HG03103 (cell line): ENCODE measurements around the gene AGBL5.

ENCODE experiments used
- ATAC-seq: cut with Tn5 transposase; IDR thresholded peaks from one replicate; pipeline ENCODE4 v1.9.1; 2021; ENCODE audit warnings: low read depth; ENCODE audit not compliant: unreplicated experiment

Gene AGBL5, protein sequence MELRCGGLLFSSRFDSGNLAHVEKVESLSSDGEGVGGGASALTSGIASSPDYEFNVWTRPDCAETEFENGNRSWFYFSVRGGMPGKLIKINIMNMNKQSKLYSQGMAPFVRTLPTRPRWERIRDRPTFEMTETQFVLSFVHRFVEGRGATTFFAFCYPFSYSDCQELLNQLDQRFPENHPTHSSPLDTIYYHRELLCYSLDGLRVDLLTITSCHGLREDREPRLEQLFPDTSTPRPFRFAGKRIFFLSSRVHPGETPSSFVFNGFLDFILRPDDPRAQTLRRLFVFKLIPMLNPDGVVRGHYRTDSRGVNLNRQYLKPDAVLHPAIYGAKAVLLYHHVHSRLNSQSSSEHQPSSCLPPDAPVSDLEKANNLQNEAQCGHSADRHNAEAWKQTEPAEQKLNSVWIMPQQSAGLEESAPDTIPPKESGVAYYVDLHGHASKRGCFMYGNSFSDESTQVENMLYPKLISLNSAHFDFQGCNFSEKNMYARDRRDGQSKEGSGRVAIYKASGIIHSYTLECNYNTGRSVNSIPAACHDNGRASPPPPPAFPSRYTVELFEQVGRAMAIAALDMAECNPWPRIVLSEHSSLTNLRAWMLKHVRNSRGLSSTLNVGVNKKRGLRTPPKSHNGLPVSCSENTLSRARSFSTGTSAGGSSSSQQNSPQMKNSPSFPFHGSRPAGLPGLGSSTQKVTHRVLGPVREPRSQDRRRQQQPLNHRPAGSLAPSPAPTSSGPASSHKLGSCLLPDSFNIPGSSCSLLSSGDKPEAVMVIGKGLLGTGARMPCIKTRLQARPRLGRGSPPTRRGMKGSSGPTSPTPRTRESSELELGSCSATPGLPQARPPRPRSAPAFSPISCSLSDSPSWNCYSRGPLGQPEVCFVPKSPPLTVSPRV

DNA sequence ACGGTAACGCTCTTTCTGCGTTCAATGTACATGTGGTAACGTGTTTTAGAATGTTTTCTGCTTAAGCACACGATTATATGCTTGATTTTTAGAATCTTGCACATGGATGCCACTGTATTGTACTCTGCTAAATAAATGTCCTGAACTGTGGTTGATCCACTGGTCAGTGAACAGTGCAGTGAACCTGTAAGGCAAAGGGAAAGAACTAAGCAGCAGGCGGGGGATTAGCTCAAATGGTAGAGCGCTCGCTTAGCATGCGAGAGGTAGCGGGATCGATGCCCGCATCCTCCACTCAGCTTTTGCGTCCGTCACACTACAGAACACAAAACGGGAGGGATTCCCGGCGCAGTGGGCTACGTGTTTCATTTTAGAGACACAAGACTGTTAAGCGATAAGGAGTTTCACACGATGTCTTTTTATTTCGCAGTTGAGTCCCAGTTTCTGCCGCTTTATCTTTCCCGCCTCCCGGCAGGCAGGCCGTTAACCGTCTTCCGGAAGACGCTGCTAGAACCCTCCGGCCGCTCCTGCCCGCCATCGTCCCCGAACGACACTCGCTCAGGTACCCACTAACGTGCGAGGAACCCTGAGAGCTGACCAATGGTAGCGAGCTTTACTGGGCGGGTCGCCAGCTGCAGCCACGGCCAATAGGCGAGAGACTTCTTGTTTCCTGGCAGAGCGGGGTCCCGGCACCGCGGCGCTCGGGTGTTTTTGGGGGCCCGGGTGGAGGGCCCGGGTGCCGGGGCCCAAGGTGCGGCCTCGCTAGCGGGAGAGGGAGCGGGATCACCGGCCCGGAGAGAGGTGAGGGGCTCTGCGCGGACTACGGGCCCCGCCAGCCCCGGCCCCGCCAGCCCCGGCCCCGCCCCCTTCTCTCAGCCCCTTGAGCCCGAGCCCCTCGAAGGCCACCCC lies at the start of gene AGBL5:
TSS of gene AGBL5 (plus strand) at position 673 of the 906 bp plus-strand sequence. CDS start 1,291 bp downstream, outside the sequence.
- peak; percentile 55 for ATAC-seq

DNA sequence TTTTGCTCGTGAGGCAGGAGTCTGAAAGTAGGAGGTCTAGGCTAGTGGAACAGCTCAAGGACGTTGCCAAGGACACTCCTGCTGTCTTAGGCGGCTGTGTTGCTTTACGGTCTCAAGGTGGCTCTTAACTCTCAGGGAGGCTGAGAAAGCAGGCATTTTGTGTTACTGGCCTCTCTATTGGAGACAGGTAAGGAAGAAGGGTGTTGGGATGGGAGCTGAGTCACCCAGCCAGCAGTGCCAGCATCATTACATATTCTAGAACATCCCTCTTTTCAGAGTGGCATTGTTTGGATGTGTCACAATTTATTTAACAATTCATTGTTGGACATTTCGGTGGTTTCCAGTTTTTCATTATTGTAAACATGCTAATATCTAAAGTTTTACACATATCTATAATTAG lies 49.5 kb upstream of the AGBL5 start:
- ATAC-seq, result no peak

DNA sequence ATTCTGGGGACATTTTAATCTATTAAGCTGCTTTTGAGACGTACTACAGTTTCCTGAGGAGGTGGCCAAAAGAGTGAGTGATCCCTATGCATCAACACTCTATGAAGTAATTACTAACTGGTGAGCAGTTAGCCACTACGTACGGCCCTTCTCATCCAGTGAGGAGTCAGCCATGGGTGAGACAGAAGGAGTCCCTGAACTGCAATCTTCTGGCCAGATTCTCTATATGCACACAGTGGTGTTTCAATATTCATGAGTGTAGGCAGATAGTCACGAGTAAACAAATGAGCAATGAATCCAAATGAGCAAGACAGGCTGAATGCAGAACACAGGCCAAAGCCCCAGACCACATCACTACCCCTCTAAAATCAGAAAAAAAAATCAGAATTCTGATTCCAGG lies 48.5 kb upstream of the AGBL5 start:
- no peak for ATAC-seq

DNA sequence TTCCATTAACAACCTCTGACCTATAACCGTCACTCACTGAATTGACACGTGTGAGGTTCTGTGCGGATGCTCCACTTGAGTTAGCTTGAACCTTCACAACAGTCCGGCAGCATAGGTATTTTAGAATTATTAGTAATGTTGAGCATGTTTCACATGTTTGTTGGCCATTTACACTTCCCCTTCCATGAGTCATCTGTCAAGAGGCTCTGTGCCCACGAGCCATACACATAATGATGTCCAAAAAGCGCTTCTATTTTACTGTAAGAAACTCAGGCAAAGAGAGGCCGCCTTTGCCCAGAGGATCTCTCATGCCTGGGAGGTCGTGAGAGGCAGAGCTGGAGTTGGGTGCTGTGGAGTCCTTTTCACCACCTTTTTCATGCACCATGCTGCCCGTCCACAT lies 47.6 kb upstream of the AGBL5 start:
- ATAC-seq, result no peak

DNA sequence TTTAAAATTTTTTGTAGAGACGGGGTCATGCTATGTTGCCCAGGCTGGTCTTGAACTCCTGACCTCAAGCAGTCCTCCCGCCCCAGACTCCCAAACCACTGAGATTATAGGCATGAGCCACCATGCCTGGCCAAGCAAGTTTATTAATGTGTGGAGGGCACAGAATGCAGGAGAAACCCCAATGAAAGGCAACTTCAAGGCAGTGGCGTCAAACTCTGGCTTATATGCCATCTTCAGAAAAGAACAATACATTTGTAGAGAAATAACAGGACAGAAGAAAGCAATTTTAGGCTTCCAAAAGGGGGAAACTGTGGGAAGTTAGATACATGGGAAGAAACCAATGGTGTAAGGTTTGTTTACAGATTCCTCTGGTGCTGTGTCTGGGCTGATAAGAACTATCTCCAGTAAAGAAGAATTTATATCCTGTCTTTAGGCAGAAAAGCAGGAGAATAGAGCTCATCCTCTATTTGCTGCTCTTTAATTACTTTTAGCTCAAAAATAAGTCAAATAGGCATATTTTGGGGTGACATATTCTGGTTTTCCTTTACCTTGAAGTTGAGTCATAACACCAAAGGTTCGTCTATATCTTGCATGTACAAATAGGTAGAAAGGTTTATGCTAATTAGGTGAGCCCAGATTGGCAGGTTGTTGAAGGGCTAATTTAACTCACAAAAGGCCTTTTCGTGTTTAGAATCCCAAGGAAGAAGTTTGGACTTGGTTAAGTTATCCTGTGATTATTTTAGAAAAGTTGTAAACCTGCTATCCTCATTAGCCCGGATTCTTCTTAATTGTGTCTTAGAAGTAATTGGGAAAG lies 44.7 kb upstream of the AGBL5 start:
- no peak for ATAC-seq

DNA sequence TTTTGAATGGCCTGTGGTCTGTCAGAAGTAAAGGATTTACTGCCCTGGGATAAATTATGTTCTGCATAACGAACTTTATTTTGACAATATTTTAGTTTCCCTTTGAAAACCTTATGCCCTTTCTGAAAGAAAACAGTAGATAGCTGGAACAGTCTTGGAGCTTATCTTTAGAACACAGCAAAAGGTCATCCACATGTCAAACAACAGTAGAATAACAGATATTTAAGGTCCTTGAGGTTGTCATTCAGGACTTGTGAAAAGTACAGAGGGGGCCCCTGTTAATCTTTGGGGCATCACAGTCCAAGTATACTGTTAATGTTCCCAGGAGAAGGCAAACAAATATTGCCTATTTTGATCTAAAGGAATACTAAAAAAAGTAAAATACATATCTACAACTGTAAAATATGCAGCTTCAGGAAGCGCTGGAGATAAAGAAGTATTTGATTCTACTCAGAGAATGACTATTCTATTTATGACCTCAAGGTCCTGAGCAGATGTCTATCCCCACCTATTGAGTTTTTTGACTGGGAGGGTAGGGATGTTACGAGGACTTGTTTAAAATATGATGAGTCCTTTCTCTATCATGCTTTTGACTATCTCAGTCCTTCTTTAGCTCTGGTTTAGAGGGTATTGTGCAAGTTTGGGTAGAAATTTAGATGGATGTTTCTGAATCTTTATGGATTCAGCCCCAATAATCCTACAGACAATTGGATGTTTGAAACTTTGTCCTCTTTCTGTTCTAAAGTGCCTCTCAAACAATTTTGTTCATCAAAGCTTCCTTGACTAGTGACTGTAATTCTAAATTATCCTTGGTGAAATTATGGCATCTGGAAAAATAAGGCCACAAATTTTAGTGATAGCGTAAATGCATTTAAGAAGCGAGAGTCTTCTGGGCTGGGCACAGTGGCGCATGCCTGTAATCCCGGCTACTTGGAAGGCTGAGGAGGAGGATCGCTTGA lies 43.8 kb upstream of the AGBL5 start:
- ATAC-seq, result no peak

DNA sequence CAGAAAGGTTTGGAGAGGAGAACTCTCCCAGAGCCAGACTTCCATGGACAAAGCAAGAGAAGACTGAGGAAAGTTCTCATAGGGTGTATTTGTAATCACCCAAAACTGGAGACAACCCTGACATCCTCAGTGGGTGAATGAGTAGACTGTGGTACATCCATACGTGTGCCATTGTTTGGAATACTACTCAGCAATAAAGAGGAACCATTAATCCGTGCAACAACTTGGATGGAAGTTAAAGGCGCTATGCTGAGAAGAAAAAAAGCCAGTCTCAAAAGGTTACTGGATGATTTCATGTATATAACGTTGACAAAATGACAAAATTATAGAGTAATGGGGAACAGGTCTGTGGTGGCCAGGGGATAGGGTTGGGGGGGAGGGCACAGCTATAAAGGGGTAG lies 42.8 kb upstream of the AGBL5 start:
- ATAC-seq, result no peak

DNA sequence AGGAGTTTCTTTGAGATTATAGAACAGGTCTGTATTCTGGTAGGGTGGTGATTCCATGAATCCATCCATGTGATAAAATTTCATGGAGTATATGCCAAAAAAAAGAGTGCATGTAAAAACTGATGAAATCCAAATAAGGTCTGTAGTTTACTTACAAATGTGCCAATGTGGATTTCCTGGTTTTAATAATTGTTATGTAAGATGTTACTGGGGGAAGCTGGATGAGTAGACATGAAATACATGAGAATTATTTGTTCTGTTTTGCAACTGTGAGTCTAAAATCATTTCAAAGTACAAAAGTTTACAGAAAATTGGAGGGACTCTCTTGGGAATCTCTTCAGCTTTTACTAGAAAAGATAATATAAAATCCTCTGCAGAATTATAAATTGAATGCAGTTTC lies 42.4 kb upstream of the AGBL5 start:
- ATAC-seq, result no peak

DNA sequence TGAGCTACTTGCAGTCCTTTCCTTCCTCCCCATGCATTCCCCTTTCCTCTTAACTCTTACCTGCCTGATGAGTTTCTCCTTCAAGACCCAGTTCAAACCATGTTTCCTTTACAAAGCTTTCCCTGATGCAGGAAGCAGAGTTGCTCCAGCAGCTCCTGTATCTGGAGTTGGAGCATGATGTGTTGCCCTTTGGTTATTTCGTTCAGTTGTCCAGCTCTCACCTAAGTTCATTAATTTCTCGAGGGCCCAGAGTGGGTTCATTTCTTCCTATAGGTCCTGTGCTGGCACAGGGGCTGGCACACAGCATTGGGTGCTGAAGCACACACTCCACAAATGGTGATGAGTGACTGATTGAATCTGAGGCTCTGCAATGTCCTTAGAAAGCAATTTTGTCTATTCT lies 41.8 kb upstream of the AGBL5 start:
- ATAC-seq, result no peak

DNA sequence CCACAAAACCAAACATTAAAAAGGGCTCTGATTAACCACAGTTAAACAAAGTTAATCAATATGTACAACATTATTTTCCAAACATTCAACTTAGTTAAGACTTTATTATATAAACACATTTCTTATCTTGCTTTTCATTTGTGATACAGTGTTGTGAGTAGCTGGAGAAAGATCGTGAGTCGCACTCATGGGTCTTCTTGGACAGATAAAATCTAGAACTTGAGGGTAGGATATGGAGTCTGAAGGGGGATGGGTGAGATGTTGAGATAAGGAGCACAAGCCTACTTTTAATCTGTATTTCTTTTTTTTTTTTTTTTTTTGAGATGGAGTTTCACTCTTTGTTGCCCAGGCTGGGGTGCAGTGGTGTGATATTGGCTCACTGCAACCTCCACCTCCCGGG lies 41.3 kb upstream of the AGBL5 start:
- no peak for ATAC-seq

DNA sequence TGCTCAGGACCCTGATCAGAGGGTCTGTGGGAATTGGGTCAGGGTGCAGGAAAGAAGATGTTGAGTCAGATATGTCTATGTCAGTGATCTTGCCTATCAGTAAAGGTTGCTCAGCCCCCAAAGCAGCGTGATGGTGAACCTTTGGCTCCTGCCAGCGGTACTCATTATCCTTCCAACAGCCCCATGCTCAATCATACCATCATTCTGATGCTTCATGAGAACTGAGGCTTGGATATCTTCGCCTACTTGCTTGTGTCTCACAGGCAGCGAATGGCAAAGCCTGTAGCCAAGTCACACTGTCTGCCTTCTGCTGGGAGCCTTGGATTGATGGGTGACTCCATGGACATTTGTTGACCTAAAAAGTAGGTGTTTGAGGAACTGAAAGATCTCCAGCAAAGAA lies 37.7 kb upstream of the AGBL5 start:
- ATAC-seq, result no peak

DNA sequence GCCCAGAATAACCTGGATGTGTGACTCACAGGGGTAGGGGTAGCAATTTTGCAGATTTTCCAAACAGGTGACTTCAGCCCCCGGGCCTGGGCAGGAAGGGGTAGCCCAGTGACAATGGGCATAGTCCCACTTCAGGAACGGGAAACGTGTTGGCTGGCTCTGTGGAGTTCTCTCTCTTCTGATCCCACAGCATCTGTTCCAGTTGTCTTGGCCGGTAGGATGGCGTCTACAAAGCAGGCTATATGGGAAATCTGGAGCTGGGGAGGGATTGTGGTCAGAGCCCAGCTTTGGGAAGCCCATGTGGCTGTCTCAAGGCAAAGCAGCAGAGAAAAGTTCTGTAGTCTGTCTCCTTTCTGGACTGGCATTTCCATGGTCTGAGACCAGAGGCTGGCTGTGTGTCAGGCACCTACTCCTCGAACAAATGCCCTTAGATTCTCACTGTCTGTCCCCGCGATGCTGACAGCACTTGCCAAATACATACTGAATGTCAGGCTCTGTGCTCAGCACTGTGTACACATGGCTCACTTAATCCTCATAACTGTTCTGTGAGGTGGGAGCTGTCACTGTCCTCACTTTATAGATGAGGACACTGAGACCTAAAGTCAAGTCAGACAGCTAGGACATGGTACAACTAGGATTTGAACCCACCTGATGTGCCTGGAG lies 36.6 kb upstream of the AGBL5 start:
- no peak for ATAC-seq

DNA sequence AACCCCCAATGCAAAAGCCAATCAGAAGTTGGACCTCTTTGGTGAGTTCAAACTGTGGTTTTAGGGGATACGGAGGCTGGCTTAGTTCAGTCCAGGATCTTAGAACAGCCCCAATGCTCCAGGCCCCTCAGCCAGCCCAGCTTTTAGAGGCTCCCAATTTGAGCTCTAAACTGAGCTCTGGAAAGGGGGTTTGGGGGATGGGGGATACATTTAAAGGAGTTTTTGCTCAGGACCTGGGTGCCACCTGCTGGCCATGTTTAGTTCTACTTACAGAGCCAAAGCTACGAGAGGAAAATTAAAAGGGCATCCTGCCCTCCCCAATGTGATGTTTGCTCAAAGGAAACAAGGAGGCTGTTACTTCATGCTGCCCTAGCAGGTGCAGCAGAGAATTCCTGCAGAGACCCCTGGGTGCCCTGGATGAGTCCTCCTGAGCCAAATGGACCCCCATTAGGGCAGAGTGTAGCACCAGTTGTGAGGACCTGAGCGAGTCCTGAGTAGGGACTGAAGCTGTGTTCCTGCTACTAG lies 34.6 kb upstream of the AGBL5 start:
- no peak for ATAC-seq

DNA sequence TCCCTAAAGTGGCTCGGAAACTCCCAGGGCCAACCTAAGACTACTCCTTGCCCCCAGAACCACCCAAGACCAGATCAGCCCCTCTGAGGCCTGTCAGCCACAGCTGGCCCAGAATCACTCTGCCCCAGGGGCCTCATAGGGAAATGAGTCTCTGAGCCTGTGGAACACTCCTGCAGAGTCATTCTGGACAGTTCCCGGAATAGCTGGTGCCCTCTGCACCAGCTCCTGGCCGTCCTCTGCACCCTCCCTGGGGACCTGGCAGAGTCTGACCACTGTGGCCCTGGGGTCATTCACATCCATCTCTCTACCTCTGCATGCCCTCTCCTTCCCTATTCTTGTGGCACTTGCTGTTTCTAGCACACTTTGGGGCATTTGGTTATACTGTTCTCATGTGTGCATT lies 33.3 kb upstream of the AGBL5 start:
- no peak for ATAC-seq

DNA sequence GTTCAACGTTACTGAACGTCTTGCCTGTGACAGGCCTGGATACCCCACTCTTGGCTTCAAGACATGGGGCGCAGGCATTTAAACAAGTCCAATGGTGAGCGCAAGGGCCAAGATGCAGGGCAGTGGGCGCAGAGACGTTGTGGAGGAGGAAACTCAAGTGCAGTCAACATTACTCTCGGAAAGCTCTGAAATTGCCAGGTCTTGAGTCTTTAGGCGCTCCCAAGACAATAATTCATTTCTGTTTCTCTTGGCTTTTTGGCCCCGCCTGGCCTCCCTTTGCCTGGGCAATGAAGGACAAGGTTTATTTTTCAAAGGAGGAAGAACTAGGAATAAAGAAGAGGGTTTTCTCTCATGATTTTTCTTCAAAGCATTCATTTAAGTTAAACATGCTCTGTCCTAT lies 32.0 kb upstream of the AGBL5 start:
- no peak for ATAC-seq

DNA sequence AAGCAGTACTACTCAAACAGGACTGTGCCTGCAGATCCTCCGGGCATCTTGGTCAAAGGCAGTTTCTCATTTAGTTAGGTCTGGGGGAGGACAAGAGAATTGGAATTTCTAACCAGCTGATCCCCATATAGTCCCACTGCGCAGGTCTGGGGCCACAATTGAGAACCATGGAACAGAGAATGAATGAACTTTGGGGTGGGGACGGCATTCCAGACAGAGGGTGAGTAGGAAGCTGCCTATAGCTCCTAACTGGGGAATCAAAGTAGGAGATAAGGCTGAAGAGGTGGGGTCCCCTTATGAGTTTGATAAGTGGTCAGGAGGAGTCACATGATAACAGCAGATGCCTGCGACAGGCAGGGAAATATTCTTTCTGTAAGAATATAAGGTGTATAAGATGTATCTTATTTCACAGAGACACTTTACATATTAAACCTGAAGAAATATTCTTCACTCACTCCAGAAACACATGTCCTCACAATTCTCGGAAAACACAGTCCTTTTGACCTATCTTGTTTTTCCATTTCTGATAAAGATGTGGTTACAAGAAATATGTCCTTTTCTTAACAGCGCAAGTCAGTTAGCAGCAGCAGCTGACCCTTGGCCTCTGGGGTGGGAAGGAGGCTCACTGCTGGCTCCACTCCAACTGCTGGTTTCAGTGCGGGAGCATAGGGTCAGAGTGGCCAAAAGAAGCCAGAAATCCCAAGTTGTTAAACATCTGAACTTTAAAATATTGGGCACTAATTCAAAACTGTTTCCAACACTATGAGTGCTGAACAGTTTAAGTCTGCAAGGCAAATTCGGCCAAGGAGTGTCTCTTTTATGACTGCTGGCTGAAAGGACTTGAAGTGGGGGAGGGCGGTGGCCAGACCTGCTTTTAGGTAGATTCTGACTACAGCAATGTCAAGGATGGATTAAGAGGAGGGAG lies 31.3 kb upstream of the AGBL5 start:
- no peak for ATAC-seq
